HG03354 (cell line): Measurements from ENCODE around the gene VASN.

Source experiments
- ATAC-seq: cut with Tn5 transposase; IDR thresholded peaks from one replicate; pipeline ENCODE4 v1.9.1; 2021; ENCODE audit warnings: mild to moderate bottlenecking; ENCODE audit not compliant: unreplicated experiment, poor library complexity, severe bottlenecking

The VASN gene

GRCh38 chr16:4369007-4369733 lies 2.5 kb upstream of the VASN start:
- ATAC-seq = no peak

- ATAC-seq = no peak
Measured at GRCh38 chr16:4370151-4370550, 1.5 kb upstream of the VASN start.

- ATAC-seq = no peak
Measured at GRCh38 chr16:4370570-4371356, 885 bp upstream of the VASN start.

GRCh38 chr16:4372001-4372577 lies 441 bp downstream of the VASN start:
- ATAC-seq = peak; percentile 45

- ATAC-seq = no peak
Measured at GRCh38 chr16:4372578-4373355, 1.1 kb downstream of the VASN start.

- no peak for ATAC-seq
Measured at GRCh38 chr16:4373356-4373908, 1.8 kb downstream of the VASN start.

GRCh38 chr16:4373909-4374742 lies 2.5 kb downstream of the VASN start:
- ATAC-seq = no peak

GRCh38 chr16:4375717-4376116 lies 4.1 kb downstream of the VASN start:
- no peak for ATAC-seq

- no peak for ATAC-seq
Measured at GRCh38 chr16:4376126-4376892, 4.7 kb downstream of the VASN start.

GRCh38 chr16:4376893-4377572 lies 5.4 kb downstream of the VASN start:
- no peak for ATAC-seq

- no peak for ATAC-seq
Measured at GRCh38 chr16:4377573-4378154, 6.0 kb downstream of the VASN start.

- no peak for ATAC-seq
Measured at GRCh38 chr16:4378161-4378666, 6.6 kb downstream of the VASN start.

GRCh38 chr16:4378999-4379690 lies 7.5 kb downstream of the VASN start:
- no peak for ATAC-seq

- ATAC-seq = no peak
Measured at GRCh38 chr16:4380119-4381063, 8.7 kb downstream of the VASN start.

GRCh38 chr16:4381072-4381934 lies 9.7 kb downstream of the VASN start:
- no peak for ATAC-seq
